K562 (cell line): ENCODE data around the gene CAPN5. TPM values are rescaled to one million over a fixed set of nuclear protein-coding genes. Genes with fewer than 3 reads are reported as not detected.

ENCODE experiments used
- BACH1 ChIP-seq: fragments of 200-800 bp; sonication (Bioruptor generic); IDR thresholded peaks from 2 replicates; pipeline ENCODE4 v1.6.1; 2016; ENCODE audit warnings: missing genetic modification characterization, missing compliant biosample characterization
- BRF1 ChIP-seq: IDR thresholded peaks from 3 replicates; pipeline ENCODE4 v1.6.1; 2011; ENCODE audit warnings: borderline replicate concordance, mild to moderate bottlenecking; ENCODE audit not compliant: insufficient read length; ENCODE audit errors: extremely low read depth
- CBFA2T3 ChIP-seq: fragments of 450-650 bp; IDR thresholded peaks from 2 replicates; pipeline ENCODE4 v1.6.1; 2017
- CHD4 ChIP-seq: fragments of 200-600 bp; sonication (generic); IDR thresholded peaks from 3 replicates; pipeline ENCODE4 v1.6.1; 2012; ENCODE audit warnings: low read depth, mild to moderate bottlenecking, mixed read lengths, low read length, inconsistent platforms; ENCODE audit not compliant: insufficient read depth, insufficient replicate concordance, poor library complexity, severe bottlenecking
- FOXA3 ChIP-seq, 2 experiments: fragments of 450-650 bp in 1 of 2; sonication (generic) in 1 of 2; formaldehyde crosslinking; IDR thresholded peaks in 1 of 2; conservative IDR thresholded peaks in 1 of 2; 2 replicates each; pipeline versions ENCODE4 v1.4.0 to v1.8.0; 2020 to 2022; ENCODE audit warnings: mild to moderate bottlenecking in 2 of 2, missing genetic modification reagents in 1 of 2
- MIER1 ChIP-seq: fragments of 450-650 bp; IDR thresholded peaks from 2 replicates; pipeline ENCODE4 v1.6.1; 2016; ENCODE audit warnings: antibody characterized with exemption, mild to moderate bottlenecking, low read depth
- SMAD1 ChIP-seq: fragments of 150-350 bp; IDR thresholded peaks from 2 replicates; pipeline ENCODE4 v1.6.1; 2014; ENCODE audit warnings: low read length, low read depth; ENCODE audit not compliant: partially characterized antibody
- TEAD1 ChIP-seq, 2 experiments: fragments of 450-650 bp in 1 of 2; sonication (generic) in 1 of 2; formaldehyde crosslinking; IDR thresholded peaks; 2 replicates each; pipeline versions ENCODE4 v1.4.0 to v1.8.0; 2020 to 2022; ENCODE audit warnings: mild to moderate bottlenecking in 2 of 2, missing genetic modification reagents in 1 of 2
- ZFP1 ChIP-seq: fragments of 450-650 bp; formaldehyde crosslinking; IDR thresholded peaks from 2 replicates; pipeline ENCODE4 v1.4.0; 2020; ENCODE audit warnings: mild to moderate bottlenecking, mixed read lengths
- ZNF253 ChIP-seq: fragments of 250-450 bp; sonication (Bioruptor Pico); conservative IDR thresholded peaks from 2 replicates; pipeline ENCODE4 v1.6.1; 2021; ENCODE audit warnings: mild to moderate bottlenecking
- polyA plus RNA-seq, 8 experiments: library from polyadenylated mRNA; depleted of rRNA in 4 of 8; stranded (reverse) in 5 of 8; unstranded in 3 of 8; fragments of >200 nt; fragmentation: Nextera tagmentation in 2 of 8; fragmentation: Illumina TruSeq in 1 of 8; extraction: Ambion mirVana in 2 of 8; extraction: Trizol in 1 of 8; gene quantifications; 2 replicates each; pipeline versions ENCODE4 v1.2.1 to v1.2.3, GENCODE V29; 2011 to 2014; ENCODE audit warnings: inconsistent platforms in 1 of 8, missing spikeins in 1 of 8
- total RNA-seq, 7 experiments: library from RNA; depleted of rRNA in 6 of 7; stranded (reverse); fragments of >200 nt in 6 of 7; fragmentation: Illumina TruSeq in 2 of 7; extraction: Trizol in 2 of 7; gene quantifications; 2 replicates each; pipeline versions ENCODE4 v1.2.1 to v1.2.3, GENCODE V29; 2011 to 2021; ENCODE audit warnings: low replicate concordance in 1 of 7
- TF ChIP-seq, protein P1 (sequence below), 2 experiments: fragments of 450-650 bp; IDR thresholded peaks; 2 replicates each; pipeline ENCODE4 v1.6.1; 2016
- TF ChIP-seq, protein P2 (sequence below): fragments of 250-450 bp; sonication (Bioruptor Pico); IDR thresholded peaks from 2 replicates; pipeline ENCODE4 v1.5.0; 2020; ENCODE audit warnings: mild to moderate bottlenecking
- TF ChIP-seq, protein P3 (sequence below): fragments of 250-450 bp; sonication (Bioruptor Pico); IDR thresholded peaks from 2 replicates; pipeline ENCODE4 v1.5.0; 2021; ENCODE audit warnings: mild to moderate bottlenecking, borderline replicate concordance
- TF ChIP-seq, protein P4 (sequence below): fragments of 450-650 bp; formaldehyde crosslinking; IDR thresholded peaks from 2 replicates; pipeline ENCODE4 v1.4.0; 2022; ENCODE audit warnings: mild to moderate bottlenecking, moderate library complexity
- TF ChIP-seq, protein P5 (sequence below), 2 experiments: IDR thresholded peaks; 2 replicates each; pipeline ENCODE4 v1.6.1; 2011; ENCODE audit warnings: borderline replicate concordance in 1 of 2, control low read depth in 1 of 2, low read depth in 1 of 2, low read length in 1 of 2, mild to moderate bottlenecking in 1 of 2, mixed read lengths in 1 of 2, moderate library complexity in 1 of 2; ENCODE audit not compliant: insufficient read depth in 1 of 2, insufficient read length in 1 of 2, poor library complexity in 1 of 2, severe bottlenecking in 1 of 2; ENCODE audit errors: extremely low read depth in 1 of 2
- TF ChIP-seq, protein P6 (sequence below): fragments of 450-650 bp; conservative IDR thresholded peaks from 2 replicates; pipeline ENCODE4 v1.6.1; 2016; ENCODE audit warnings: missing genetic modification characterization, low read depth, mild to moderate bottlenecking, control low read depth, missing compliant biosample characterization

Gene CAPN5
- total and polyA plus RNA-seq, 9 of the 15 experiments (the other 6 are each of a cell fraction or from before 2014, with no cell fraction given), result 0.04 to 0.44 (median 0.14) TPM; not detected in 2

DNA sequence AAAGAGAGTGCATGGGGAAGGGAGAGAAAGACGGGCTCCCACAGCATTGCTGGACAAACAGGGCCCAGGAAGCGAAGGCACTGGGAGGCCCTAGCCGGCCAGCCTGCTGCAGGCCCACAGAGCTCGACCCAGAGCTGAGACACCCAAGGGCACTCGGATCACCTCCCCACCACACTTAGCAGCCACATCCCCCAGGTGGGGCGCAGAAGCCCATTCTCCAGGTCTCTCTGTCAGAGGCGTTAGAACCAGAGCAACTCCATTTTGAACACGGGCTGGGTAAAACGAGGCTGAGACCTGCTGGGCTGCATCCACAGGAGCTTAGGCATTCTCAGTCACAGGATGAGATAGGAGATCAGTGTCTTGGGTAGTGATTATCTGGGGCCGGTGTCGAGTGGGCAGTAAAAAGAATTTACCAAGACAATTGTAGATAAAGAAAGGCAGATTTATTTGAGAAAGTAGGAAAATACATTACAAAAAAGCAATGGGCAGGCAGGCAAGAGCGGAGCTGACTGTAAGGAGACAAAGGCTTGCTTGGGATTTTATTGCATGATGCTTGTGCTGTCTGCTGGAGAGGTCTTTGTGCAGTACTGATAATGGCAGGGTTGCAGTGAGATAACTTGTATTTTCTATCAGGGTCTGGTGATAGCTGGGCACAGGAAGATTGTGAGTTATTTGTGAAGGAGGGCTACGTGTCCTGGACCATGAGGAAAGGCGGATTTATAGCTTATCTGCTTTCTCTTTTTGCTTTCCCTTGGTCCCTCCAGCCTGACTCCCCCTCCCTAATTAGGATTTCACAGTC is 13.4 kb upstream of the CAPN5 start (continued):
- TF ChIP-seq, protein P1, sequence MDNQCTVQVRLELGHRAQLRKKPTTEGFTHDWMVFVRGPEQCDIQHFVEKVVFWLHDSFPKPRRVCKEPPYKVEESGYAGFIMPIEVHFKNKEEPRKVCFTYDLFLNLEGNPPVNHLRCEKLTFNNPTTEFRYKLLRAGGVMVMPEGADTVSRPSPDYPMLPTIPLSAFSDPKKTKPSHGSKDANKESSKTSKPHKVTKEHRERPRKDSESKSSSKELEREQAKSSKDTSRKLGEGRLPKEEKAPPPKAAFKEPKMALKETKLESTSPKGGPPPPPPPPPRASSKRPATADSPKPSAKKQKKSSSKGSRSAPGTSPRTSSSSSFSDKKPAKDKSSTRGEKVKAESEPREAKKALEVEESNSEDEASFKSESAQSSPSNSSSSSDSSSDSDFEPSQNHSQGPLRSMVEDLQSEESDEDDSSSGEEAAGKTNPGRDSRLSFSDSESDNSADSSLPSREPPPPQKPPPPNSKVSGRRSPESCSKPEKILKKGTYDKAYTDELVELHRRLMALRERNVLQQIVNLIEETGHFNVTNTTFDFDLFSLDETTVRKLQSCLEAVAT (IDR thresholded peaks at IDR 0.05), result no peak
- TF ChIP-seq, protein P2, sequence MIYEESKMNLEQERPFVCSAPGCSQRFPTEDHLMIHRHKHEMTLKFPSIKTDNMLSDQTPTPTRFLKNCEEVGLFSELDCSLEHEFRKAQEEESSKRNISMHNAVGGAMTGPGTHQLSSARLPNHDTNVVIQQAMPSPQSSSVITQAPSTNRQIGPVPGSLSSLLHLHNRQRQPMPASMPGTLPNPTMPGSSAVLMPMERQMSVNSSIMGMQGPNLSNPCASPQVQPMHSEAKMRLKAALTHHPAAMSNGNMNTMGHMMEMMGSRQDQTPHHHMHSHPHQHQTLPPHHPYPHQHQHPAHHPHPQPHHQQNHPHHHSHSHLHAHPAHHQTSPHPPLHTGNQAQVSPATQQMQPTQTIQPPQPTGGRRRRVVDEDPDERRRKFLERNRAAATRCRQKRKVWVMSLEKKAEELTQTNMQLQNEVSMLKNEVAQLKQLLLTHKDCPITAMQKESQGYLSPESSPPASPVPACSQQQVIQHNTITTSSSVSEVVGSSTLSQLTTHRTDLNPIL (CRISPR knock-in tag), result 0 out of 2 replicates have a peak, but pooled peaks have one; percentile 36
- TF ChIP-seq FOXA3 (CRISPR knock-in tag; conservative IDR thresholded peaks at IDR 0.05 in 1 of 2, IDR thresholded peaks at IDR 0.05 in 1 of 2), result no peak
- peak; percentile 85 for TF ChIP-seq CBFA2T3
- TF ChIP-seq MIER1, result no peak
- TF ChIP-seq ZFP1 (CRISPR knock-in tag), result peak; percentile 88
- TF ChIP-seq BRF1, result no peak
- no peak for TF ChIP-seq CHD4
- TF ChIP-seq, protein P3, sequence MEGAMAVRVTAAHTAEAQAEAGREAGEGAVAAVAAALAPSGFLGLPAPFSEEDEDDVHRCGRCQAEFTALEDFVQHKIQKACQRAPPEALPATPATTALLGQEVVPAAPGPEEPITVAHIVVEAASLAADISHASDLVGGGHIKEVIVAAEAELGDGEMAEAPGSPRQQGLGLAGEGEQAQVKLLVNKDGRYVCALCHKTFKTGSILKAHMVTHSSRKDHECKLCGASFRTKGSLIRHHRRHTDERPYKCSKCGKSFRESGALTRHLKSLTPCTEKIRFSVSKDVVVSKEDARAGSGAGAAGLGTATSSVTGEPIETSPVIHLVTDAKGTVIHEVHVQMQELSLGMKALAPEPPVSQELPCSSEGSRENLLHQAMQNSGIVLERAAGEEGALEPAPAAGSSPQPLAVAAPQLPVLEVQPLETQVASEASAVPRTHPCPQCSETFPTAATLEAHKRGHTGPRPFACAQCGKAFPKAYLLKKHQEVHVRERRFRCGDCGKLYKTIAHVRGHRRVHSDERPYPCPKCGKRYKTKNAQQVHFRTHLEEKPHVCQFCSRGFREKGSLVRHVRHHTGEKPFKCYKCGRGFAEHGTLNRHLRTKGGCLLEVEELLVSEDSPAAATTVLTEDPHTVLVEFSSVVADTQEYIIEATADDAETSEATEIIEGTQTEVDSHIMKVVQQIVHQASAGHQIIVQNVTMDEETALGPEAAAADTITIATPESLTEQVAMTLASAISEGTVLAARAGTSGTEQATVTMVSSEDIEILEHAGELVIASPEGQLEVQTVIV (CRISPR knock-in tag), result 0 out of 2 replicates have a peak, but pooled peaks have one; percentile 10
- no peak for TF ChIP-seq ZNF253
- peak in 1 of 2 experiments; percentile 81; a peak in 2 of 4 replicates for TF ChIP-seq TEAD1 (CRISPR knock-in tag; IDR thresholded peaks at IDR 0.05)
- TF ChIP-seq, protein P4, sequence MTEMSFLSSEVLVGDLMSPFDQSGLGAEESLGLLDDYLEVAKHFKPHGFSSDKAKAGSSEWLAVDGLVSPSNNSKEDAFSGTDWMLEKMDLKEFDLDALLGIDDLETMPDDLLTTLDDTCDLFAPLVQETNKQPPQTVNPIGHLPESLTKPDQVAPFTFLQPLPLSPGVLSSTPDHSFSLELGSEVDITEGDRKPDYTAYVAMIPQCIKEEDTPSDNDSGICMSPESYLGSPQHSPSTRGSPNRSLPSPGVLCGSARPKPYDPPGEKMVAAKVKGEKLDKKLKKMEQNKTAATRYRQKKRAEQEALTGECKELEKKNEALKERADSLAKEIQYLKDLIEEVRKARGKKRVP (CRISPR knock-in tag), result peak; percentile 73
- TF ChIP-seq, protein P5, sequence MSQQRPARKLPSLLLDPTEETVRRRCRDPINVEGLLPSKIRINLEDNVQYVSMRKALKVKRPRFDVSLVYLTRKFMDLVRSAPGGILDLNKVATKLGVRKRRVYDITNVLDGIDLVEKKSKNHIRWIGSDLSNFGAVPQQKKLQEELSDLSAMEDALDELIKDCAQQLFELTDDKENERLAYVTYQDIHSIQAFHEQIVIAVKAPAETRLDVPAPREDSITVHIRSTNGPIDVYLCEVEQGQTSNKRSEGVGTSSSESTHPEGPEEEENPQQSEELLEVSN (IDR thresholded peaks at IDR 0.05; ENCODE audit: borderline replicate concordance in 1 of 2, extremely low read depth in 1 of 2, insufficient read depth in 1 of 2, insufficient read length in 1 of 2, low read depth in 1 of 2, low read length in 1 of 2, poor library complexity in 1 of 2, severe bottlenecking in 1 of 2), result no peak
- no peak for TF ChIP-seq SMAD1
- TF ChIP-seq, protein P6, sequence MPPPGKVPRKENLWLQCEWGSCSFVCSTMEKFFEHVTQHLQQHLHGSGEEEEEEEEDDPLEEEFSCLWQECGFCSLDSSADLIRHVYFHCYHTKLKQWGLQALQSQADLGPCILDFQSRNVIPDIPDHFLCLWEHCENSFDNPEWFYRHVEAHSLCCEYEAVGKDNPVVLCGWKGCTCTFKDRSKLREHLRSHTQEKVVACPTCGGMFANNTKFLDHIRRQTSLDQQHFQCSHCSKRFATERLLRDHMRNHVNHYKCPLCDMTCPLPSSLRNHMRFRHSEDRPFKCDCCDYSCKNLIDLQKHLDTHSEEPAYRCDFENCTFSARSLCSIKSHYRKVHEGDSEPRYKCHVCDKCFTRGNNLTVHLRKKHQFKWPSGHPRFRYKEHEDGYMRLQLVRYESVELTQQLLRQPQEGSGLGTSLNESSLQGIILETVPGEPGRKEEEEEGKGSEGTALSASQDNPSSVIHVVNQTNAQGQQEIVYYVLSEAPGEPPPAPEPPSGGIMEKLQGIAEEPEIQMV (tag), result peak; percentile 71
- 0 out of 2 replicates have a peak, but pooled peaks have one; percentile 25 for TF ChIP-seq BACH1 (tag)
